GM23248 (cell line): Measurements from ENCODE around the gene AP2A2.

Experiments used
- EZH2 ChIP-seq: fragments of 200-600 bp; sonication (generic); IDR thresholded peaks from 2 replicates; pipeline ENCODE4 v1.6.1; 2018; ENCODE audit warnings: antibody characterized with exemption, mild to moderate bottlenecking; ENCODE audit not compliant: insufficient read depth, poor library complexity, severe bottlenecking
- EZH2phosphoT487 ChIP-seq: fragments of 200-600 bp; sonication (generic); IDR thresholded peaks from 2 replicates; pipeline ENCODE4 v1.6.1; 2018; ENCODE audit warnings: antibody characterized with exemption, moderate library complexity, mild to moderate bottlenecking, low read depth; ENCODE audit not compliant: insufficient read depth

- no peak for TF ChIP-seq EZH2phosphoT487
- TF ChIP-seq EZH2, result no peak
These were observed 77.5 kb downstream of the AP2A2 start for GRCh38 chr11:1003159-1003558.
